HG02623 (cell line): ENCODE measurements around the gene FGD4.
"Not testable (repeated sequence)": the region's sequence is repeated elsewhere in the genome, so short reads cannot be mapped to it uniquely, and the experiment has no call there.

ENCODE experiments used
- ATAC-seq: cut with Tn5 transposase; IDR thresholded peaks from one replicate; pipeline ENCODE4 v1.9.1; 2021; ENCODE audit warnings: moderate library complexity; ENCODE audit not compliant: unreplicated experiment

The FGD4 gene

GRCh38 chr12:32516230-32516629, 116.9 kb downstream of the FGD4 start:
- no peak for ATAC-seq

DNA sequence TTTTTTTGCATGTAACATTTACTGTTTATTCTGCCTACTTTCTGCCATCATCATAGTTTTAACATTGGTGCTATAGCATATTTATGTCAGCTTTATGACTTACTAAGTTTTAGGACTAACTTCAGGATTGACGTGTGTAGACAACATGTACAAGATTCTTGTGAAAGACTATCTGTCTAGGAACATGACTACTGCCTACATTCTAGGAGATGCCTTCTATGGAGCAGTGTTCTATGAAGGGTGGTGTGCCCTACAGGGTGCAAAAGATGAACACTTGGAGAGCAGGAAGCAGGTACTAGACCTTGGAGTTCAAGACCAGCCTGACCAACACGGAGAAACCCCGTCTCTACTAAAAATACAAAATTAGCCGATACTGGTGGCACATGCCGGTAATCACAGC, 118.6 kb downstream of the FGD4 start:
- no peak for ATAC-seq

GRCh38 chr12:32519047-32519446, 119.7 kb downstream of the FGD4 start:
- no peak for ATAC-seq

DNA sequence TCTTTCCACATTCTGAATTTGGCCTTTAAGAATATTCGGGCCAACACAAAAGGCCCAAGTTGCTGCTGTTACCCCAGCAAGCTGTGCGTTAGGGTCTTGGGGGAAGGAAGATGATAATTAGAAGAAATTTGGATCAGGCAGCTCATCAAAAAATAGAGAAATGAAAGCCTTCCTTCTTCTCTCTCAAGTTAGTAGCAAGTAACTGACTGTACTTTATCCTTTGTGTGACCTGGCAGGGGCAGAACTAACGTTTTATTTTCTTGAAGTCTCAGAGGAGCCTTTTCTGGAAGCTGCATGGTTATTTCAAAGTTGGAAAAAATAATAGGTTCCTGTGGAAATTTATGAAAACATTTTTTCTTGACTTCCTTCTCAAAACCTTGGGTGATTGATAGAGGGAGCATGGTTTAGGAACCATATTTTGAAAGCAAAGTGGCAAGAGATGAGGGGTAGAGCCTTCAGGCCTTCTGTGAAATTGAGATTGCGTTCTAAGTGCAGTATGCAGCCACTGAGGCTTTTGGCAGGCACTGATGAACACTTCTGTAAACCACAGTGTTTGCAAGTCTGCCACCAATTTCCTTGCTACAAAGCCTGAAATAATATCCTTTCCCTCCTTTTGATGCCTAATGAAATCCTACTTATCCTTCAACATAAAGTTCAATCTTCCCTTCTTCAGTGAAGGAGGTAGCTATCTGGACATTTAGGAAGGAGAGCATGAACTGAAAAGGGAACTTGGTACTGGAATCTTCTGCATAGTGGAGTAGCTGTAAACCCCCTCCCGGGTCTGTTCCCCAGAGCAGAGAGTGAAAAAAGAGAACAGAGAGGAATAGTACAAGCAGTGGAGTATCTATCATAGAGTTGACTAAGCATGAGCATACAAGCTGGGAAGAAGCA, 123.2 kb downstream of the FGD4 start:
- peak; percentile 70 for ATAC-seq

- ATAC-seq = not testable (repeated sequence)
These were observed 126.4 kb downstream of the FGD4 start for GRCh38 chr12:32525802-32526201.

DNA sequence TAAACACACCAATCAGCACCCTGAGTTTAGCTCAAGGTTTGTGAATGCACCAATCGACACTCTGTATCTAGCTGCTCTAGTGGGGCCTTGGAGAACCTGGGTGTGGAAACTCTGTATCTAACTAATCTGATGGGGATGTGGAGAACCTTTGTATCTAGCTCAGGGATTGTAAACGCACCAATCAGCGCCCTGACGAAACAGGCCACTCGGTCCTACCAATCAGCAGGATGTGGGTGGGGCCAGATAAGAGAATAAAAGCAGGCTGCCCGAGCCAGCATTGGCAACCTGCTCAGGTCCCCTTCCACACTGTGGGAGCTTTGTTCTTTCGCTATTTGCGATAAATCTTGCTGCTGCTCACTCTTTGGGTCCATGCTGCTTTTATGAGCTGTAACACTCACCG, 127.0 kb downstream of the FGD4 start:
- not testable (repeated sequence) for ATAC-seq

- no peak for ATAC-seq
These were observed 133.1 kb downstream of the FGD4 start for GRCh38 chr12:32532422-32532821.

DNA sequence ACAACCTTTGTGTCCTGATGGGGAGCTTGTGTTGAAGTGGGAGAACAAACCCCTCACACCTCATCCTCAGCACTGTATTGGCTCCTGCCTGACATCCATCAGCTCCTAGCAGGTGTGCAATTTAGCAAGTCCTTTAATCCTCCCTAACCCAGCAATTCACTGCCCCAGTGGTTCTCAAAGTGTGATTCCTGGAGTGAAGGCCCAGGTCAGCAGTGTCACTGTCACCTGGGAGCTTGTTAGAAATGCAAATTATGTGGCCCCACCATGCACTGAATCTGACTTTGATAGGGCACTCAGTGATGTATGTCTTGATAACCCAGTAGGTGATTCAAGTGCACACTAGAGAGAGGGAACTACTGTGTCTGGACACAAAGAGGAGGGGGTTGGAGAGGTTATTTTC, 133.6 kb downstream of the FGD4 start:
- no peak for ATAC-seq

GRCh38 chr12:32533506-32533905, 134.1 kb downstream of the FGD4 start:
- not testable (repeated sequence) for ATAC-seq

DNA sequence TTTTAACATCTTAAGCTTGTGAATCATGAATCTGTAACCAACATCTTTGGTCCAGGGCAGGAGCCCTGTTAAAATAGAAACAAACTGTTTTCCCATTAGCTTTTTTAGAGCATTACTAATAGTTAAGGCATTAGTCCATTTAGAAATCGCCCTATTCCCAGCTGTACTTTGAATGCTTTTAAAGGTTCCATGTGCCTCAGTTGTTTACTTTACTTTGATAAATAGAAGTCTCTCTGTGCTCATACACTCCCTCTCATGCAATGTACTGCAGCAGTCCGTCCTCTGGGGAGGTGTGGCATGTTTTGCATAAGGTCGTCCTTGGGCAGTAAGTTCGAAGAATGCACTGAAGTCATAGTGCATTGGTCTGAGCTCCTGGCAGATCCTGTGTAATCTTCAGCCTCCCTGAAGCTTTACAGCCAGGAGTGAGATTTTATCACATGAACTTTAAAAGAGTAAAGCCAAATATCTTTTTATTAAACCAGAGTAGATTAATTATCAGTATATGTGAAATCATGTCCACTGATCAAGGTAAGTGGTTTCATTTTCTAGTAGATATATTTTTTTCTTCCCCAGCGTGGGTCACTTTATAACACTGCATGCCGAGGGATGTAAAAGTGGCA, 134.7 kb downstream of the FGD4 start:
- ATAC-seq = no peak

- no peak for ATAC-seq
These were observed 135.3 kb downstream of the FGD4 start for GRCh38 chr12:32534698-32535097.

- peak; percentile 53 for ATAC-seq
These were observed 136.1 kb downstream of the FGD4 start for GRCh38 chr12:32535288-32535999.

DNA sequence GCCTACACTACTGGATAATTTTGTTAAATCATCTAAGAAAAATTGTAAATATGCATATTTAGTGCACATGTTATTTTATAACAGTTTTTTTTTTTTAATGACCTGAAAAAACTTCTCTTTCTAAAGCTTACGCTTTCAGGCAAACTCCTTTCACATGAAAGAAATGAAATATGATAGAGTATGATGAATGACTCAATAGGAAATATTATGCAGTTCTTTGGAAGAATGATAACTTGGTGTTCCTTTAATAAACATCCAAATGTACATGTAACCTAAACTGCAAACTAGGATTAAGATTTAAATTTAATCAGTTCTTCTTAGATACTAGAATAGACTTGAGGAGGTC, 136.6 kb downstream of the FGD4 start:
- no peak for ATAC-seq

DNA sequence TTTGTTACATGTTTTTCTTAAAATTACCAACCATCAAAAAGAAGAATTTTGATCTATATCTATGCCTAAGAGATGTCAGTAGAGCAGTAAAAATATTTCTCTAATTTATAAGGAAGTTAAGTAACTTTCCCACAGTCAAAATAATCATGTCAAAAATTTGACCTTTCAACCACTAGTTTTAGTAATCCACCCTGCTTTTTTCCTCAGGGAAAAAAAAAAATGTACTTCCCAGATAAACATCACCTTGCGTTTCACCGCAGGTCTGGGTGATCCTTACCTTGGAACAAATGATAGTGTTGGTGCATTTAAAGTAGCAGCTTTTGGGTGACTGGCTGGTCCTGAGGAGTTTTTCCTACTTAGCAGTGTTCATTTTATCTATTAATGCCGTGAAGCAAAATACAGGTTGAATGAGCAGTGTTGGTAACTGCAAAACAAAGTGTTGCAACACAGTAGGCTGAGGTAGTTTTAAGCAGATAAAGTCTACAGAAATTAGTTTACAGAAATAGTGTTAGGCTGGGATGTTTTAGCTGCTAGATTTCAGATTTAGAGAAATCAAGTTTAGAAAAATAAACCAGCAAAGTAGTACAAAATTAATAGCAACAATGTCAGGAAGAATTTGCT, 142.5 kb downstream of the FGD4 start:
- ATAC-seq = no peak

- no peak for ATAC-seq
These were observed 143.3 kb downstream of the FGD4 start for GRCh38 chr12:32542428-32543229.

DNA sequence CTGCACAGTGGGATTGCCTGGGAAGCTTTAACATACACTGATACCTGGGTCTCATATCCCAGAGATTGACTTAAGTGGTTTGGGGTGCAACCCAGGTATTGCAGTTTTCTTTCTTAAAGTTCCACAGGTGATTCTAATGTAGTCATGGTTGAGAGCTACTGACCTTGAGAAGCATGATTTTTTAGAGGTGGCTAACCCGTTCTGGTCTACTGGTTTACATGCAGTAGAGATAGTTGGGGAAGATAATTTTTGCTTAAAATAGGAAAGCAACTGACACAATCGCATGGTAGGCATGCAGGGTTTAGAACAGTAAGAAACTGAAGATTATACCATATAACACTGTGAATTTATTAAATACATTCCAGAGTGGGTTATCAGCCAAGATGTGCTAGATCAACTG, 145.5 kb downstream of the FGD4 start:
- no peak for ATAC-seq

GRCh38 chr12:32545413-32545980, 146.1 kb downstream of the FGD4 start:
- no peak for ATAC-seq

DNA sequence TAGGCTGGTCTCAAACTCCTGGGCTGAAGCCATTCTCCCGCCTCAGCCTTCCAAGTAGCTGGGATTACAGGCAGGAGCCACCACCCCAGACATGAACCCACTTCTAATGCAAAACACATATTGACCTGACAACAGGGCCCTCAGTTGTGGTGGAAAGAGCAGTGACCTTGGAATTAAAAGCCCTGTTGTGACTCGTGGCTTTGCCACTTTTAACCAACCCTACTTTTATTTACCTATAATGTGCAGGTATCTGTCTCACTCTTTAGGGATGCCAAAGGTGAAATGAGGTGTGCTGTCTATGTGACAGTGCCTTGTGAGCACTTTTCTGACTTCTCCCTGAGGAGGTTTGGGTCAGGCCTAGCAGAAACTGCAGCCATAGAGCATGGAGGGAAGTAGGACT, 146.9 kb downstream of the FGD4 start:
- no peak for ATAC-seq

DNA sequence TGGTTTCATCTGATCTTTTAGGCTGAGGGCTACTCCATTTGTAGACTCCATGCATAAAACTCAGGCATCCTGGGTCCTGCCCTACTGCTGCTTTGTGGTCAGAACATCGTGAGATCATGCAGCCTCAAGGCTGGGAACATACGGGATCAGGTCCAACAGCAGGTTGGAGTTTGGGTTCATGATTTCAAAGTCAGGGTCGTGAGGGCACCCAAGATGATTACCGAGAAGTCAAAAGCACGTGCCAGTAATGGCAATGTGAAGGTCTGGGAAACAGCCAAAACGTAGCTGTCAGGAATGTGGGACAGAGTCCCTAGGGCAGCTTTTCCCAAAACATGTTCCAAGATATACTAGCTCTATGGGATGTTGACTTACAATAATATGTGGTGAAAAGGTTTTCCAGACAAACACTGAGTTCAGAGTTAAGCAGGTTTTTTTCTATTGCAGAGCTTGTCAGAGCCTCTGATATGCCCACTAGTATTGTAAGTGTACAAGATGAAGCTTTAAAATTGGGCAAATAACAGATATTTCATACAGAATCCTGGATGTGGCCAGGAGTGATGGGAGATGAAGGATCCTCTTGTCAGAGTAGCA, 149.4 kb downstream of the FGD4 start:
- no peak for ATAC-seq

- ATAC-seq = no peak
These were observed 150.3 kb downstream of the FGD4 start for GRCh38 chr12:32549675-32550079.
